ES-I3 (cell line): Measurements from ENCODE around the gene MAPK10.
"Not testable (repeated sequence)": the region's sequence is repeated elsewhere in the genome, so short reads cannot be mapped to it uniquely, and the experiment has no call there.

Source experiments
- H3K36me3 ChIP-seq: 2 replicates; pipeline ENCODE4 v1.6.1; 2013; ENCODE audit warnings: mild to moderate bottlenecking, low read length, control low read depth, moderate library complexity; ENCODE audit not compliant: insufficient read depth
- H3K4me1 ChIP-seq: 2 replicates; pipeline ENCODE4 v1.6.1; 2013; ENCODE audit warnings: mild to moderate bottlenecking, control low read depth, low read length; ENCODE audit not compliant: insufficient read depth
- H3K9ac ChIP-seq: 2 replicates; pipeline ENCODE4 v1.6.1; 2013; ENCODE audit warnings: low read depth, mild to moderate bottlenecking, low read length, moderate library complexity
- H3K9me3 ChIP-seq: 2 replicates; pipeline ENCODE4 v1.6.1; 2013; ENCODE audit warnings: mild to moderate bottlenecking, low read length, moderate library complexity; ENCODE audit not compliant: control insufficient read depth, insufficient read depth

Gene MAPK10

GRCh38 chr4:86075796-86076195 lies 284.1 kb downstream of the MAPK10 start:
- H3K9me3 ChIP-seq, H3K36me3 ChIP-seq, H3K4me1 ChIP-seq, H3K9ac ChIP-seq: not testable (repeated sequence)

- Histone ChIP-seq H3K4me1 (no peaks in the 10 kb centered on the region), H3K9me3 (no peaks in the 10 kb centered on the region), H3K36me3 (no peaks in the 10 kb centered on the region), H3K9ac (no peak overlapping the region)
These were observed 299.5 kb downstream of the MAPK10 start for GRCh38 chr4:86060341-86060740.

- H3K4me1 ChIP-seq = no peaks in the 10 kb centered on the region
- H3K36me3 ChIP-seq = no peaks in the 10 kb centered on the region
- H3K9me3 ChIP-seq = no peaks in the 10 kb centered on the region
- no peak overlapping the region for H3K9ac ChIP-seq
These were observed 301.2 kb downstream of the MAPK10 start for GRCh38 chr4:86058621-86059020.

GRCh38 chr4:86055898-86056297 lies 304.0 kb downstream of the MAPK10 start:
- 0 out of 2 replicates have a peak, but pooled peaks cover 4% of the 10 kb centered on the region for H3K4me1 ChIP-seq
- no peaks in the 10 kb centered on the region for H3K9me3 ChIP-seq
- H3K9ac ChIP-seq = no peak overlapping the region
- no peaks in the 10 kb centered on the region for H3K36me3 ChIP-seq

GRCh38 chr4:86054286-86055032 lies 305.4 kb downstream of the MAPK10 start:
- Histone ChIP-seq H3K4me1 (0 out of 2 replicates have a peak, but pooled peaks cover 4% of the 10 kb centered on the region), H3K36me3 (no peaks in the 10 kb centered on the region), H3K9ac (no peak overlapping the region), H3K9me3 (no peaks in the 10 kb centered on the region)

GRCh38 chr4:86050496-86050895 lies 309.4 kb downstream of the MAPK10 start:
- H3K9me3 ChIP-seq = no peaks in the 10 kb centered on the region
- peaks cover 7% of the 10 kb centered on the region; the same call in 1 of the 2 replicates for H3K4me1 ChIP-seq
- no peak overlapping the region for H3K9ac ChIP-seq
- no peaks in the 10 kb centered on the region for H3K36me3 ChIP-seq

- H3K4me1 ChIP-seq = peaks cover 8% of the 10 kb centered on the region; the same call in 1 of the 2 replicates
- no peaks in the 10 kb centered on the region for H3K9me3 ChIP-seq
- H3K9ac ChIP-seq = no peak overlapping the region
- H3K36me3 ChIP-seq = no peaks in the 10 kb centered on the region
These were observed 311.4 kb downstream of the MAPK10 start for GRCh38 chr4:86048426-86048825.

GRCh38 chr4:86044593-86044985 lies 315.3 kb downstream of the MAPK10 start:
- Histone ChIP-seq H3K9me3 (no peaks in the 10 kb centered on the region), H3K4me1 (peaks cover 4% of the 10 kb centered on the region; the same call in 1 of the 2 replicates), H3K36me3 (no peaks in the 10 kb centered on the region), H3K9ac (no peak overlapping the region)

GRCh38 chr4:86043755-86044592 lies 315.9 kb downstream of the MAPK10 start:
- Histone ChIP-seq H3K4me1 (peaks cover 4% of the 10 kb centered on the region; the same call in 1 of the 2 replicates), H3K36me3 (no peaks in the 10 kb centered on the region), H3K9ac (no peak overlapping the region), H3K9me3 (no peaks in the 10 kb centered on the region)

GRCh38 chr4:86038037-86038436 lies 321.8 kb downstream of the MAPK10 start:
- Histone ChIP-seq H3K4me1 (peaks cover 7% of the 10 kb centered on the region; the same call in 1 of the 2 replicates), H3K36me3 (no peaks in the 10 kb centered on the region), H3K9me3 (no peaks in the 10 kb centered on the region), H3K9ac (no peak overlapping the region)

GRCh38 chr4:86036736-86037135 lies 323.1 kb downstream of the MAPK10 start:
- H3K9ac ChIP-seq = no peak overlapping the region
- H3K36me3 ChIP-seq = no peaks in the 10 kb centered on the region
- no peaks in the 10 kb centered on the region for H3K9me3 ChIP-seq
- peaks cover 11% of the 10 kb centered on the region; the same call in 1 of the 2 replicates for H3K4me1 ChIP-seq

- peaks cover 11% of the 10 kb centered on the region; the same call in 1 of the 2 replicates for H3K4me1 ChIP-seq
- H3K9ac ChIP-seq = no peak overlapping the region
- no peaks in the 10 kb centered on the region for H3K36me3 ChIP-seq
- no peaks in the 10 kb centered on the region for H3K9me3 ChIP-seq
These were observed 324.2 kb downstream of the MAPK10 start for GRCh38 chr4:86035688-86036087.

- H3K4me1 ChIP-seq = peaks cover 11% of the 10 kb centered on the region; the same call in 1 of the 2 replicates
- no peaks in the 10 kb centered on the region for H3K9me3 ChIP-seq
- no peaks in the 10 kb centered on the region for H3K36me3 ChIP-seq
- no peak overlapping the region for H3K9ac ChIP-seq
These were observed 325.2 kb downstream of the MAPK10 start for GRCh38 chr4:86034616-86035015.

- H3K9me3 ChIP-seq = no peaks in the 10 kb centered on the region
- H3K36me3 ChIP-seq = no peaks in the 10 kb centered on the region
- peaks cover 11% of the 10 kb centered on the region; the same call in 1 of the 2 replicates for H3K4me1 ChIP-seq
- no peak overlapping the region for H3K9ac ChIP-seq
These were observed 326.7 kb downstream of the MAPK10 start for GRCh38 chr4:86033171-86033570.
